Measurements from ENCODE around the gene TAF8.

TAF8 gene

GRCh38 chr6:42047213-42047590 is 3.1 kb upstream of the TAF8 start:
- no peak for TF ChIP-seq TEAD4 (IDR thresholded peaks at IDR 0.05)
- TF ChIP-seq YY1 (IDR thresholded peaks at IDR 0.05; ENCODE audit: low read depth), result no peak
- TF ChIP-seq EP300 (IDR thresholded peaks at IDR 0.05; ENCODE audit: borderline replicate concordance), result no peak
- TF ChIP-seq EGR1 (IDR thresholded peaks at IDR 0.05), result no peak
- TF ChIP-seq TAF1 (IDR thresholded peaks at IDR 0.05; ENCODE audit: low read depth), result no peak
- TF ChIP-seq TCF12 (IDR thresholded peaks at IDR 0.05; ENCODE audit: low read depth), result no peak
- TF ChIP-seq ZBTB7A (IDR thresholded peaks at IDR 0.05; ENCODE audit: low read depth), result no peak
- no peak for TF ChIP-seq FOXM1 (IDR thresholded peaks at IDR 0.05; ENCODE audit: borderline replicate concordance, low read depth)
- no peak for TF ChIP-seq RAD21 (IDR thresholded peaks at IDR 0.05; ENCODE audit: low read depth)
- no peak for TF ChIP-seq USF1 (IDR thresholded peaks at IDR 0.05)
- no peak for TF ChIP-seq MAX (IDR thresholded peaks at IDR 0.05)
- no peak for TF ChIP-seq NFIC (IDR thresholded peaks at IDR 0.05)
- no peak for TF ChIP-seq CEBPB (IDR thresholded peaks at IDR 0.05)
- TF ChIP-seq CREB1 (IDR thresholded peaks at IDR 0.05; ENCODE audit: low read depth), result no peak
- no peak for TF ChIP-seq REST (IDR thresholded peaks at IDR 0.05; ENCODE audit: low read depth)

- no peak for TF ChIP-seq CEBPB (IDR thresholded peaks at IDR 0.05)
- 0 out of 2 replicates have a peak, but pooled peaks have one; percentile 15 for TF ChIP-seq ZBTB7A (IDR thresholded peaks at IDR 0.05; ENCODE audit: low read depth)
Observed at GRCh38 chr6:42047790-42048405, 2.4 kb upstream of the TAF8 start.

- TF ChIP-seq TAF1 (IDR thresholded peaks at IDR 0.05; ENCODE audit: low read depth), result no peak
- no peak for TF ChIP-seq TCF12 (IDR thresholded peaks at IDR 0.05; ENCODE audit: low read depth)
- TF ChIP-seq RAD21 (IDR thresholded peaks at IDR 0.05; ENCODE audit: low read depth), result no peak
- TF ChIP-seq ZBTB7A (IDR thresholded peaks at IDR 0.05; ENCODE audit: low read depth), result no peak
- TF ChIP-seq USF1 (IDR thresholded peaks at IDR 0.05), result no peak
- TF ChIP-seq EGR1 (IDR thresholded peaks at IDR 0.05), result no peak
- no peak for TF ChIP-seq FOXM1 (IDR thresholded peaks at IDR 0.05; ENCODE audit: borderline replicate concordance, low read depth)
- TF ChIP-seq YY1 (IDR thresholded peaks at IDR 0.05; ENCODE audit: low read depth), result no peak
- TF ChIP-seq CEBPB (IDR thresholded peaks at IDR 0.05), result no peak
- TF ChIP-seq EP300 (IDR thresholded peaks at IDR 0.05; ENCODE audit: borderline replicate concordance), result no peak
- TF ChIP-seq TEAD4 (IDR thresholded peaks at IDR 0.05), result no peak
- no peak for TF ChIP-seq MAX (IDR thresholded peaks at IDR 0.05)
- TF ChIP-seq NFIC (IDR thresholded peaks at IDR 0.05), result no peak
- no peak for TF ChIP-seq REST (IDR thresholded peaks at IDR 0.05; ENCODE audit: low read depth)
- TF ChIP-seq CREB1 (IDR thresholded peaks at IDR 0.05; ENCODE audit: low read depth), result no peak
Observed at GRCh38 chr6:42049116-42049809, 1.1 kb upstream of the TAF8 start.

GRCh38 chr6:42049948-42050296 is 402 bp upstream of the TAF8 start:
- no peak for TF ChIP-seq ZBTB7A (IDR thresholded peaks at IDR 0.05; ENCODE audit: low read depth)
- no peak for TF ChIP-seq FOXM1 (IDR thresholded peaks at IDR 0.05; ENCODE audit: borderline replicate concordance, low read depth)
- no peak for TF ChIP-seq REST (IDR thresholded peaks at IDR 0.05; ENCODE audit: low read depth)
- TF ChIP-seq EP300 (IDR thresholded peaks at IDR 0.05; ENCODE audit: borderline replicate concordance), result no peak
- no peak for TF ChIP-seq TCF12 (IDR thresholded peaks at IDR 0.05; ENCODE audit: low read depth)
- no peak for TF ChIP-seq TEAD4 (IDR thresholded peaks at IDR 0.05)
